Astrocyte (in vitro differentiated cells and primary cell): ENCODE measurements around the gene TSPAN2. TPM values are rescaled to one million over a fixed set of nuclear protein-coding genes. Genes with fewer than 3 reads are reported as not detected.

Experiments used
- DNase-seq: peaks from one replicate; pipeline ENCODE4 v3.0.0-alpha.2; 2010; ENCODE audit warnings: low read depth
- FAIRE-seq: peaks from 2 replicates; lab custom pipeline; 2011; peaks lifted over from hg19 to GRCh38; lab: Jason Lieb, UNC
- H2AFZ ChIP-seq: 2 replicates; pipeline ENCODE4 v1.6.0; 2012; ENCODE audit warnings: low read depth, low read length, inconsistent platforms
- H3K27ac ChIP-seq: 2 replicates; pipeline ENCODE4 v1.5.1; 2011; ENCODE audit warnings: low read depth, low read length, inconsistent platforms
- H3K27me3 ChIP-seq: 2 replicates; pipeline ENCODE4 v1.6.0; 2011; ENCODE audit warnings: low read length, inconsistent platforms; ENCODE audit not compliant: insufficient read depth
- H3K36me3 ChIP-seq: 2 replicates; pipeline ENCODE4 v1.5.1; 2011; ENCODE audit warnings: low read length, inconsistent platforms; ENCODE audit not compliant: insufficient read depth
- H3K4me1 ChIP-seq: 2 replicates; pipeline ENCODE4 v1.5.1; 2011; ENCODE audit warnings: low read length, inconsistent platforms; ENCODE audit not compliant: insufficient read depth
- H3K4me2 ChIP-seq: 2 replicates; pipeline ENCODE4 v1.6.0; 2012; ENCODE audit warnings: low read length, inconsistent platforms
- H3K4me3 ChIP-seq: 2 replicates; pipeline ENCODE4 v1.5.1; 2011; ENCODE audit warnings: low read depth, mild to moderate bottlenecking, low read length, inconsistent platforms; ENCODE audit not compliant: insufficient read depth
- H3K79me2 ChIP-seq: 2 replicates; pipeline ENCODE4 v1.6.0; 2012; ENCODE audit warnings: mild to moderate bottlenecking, low read length, inconsistent platforms; ENCODE audit not compliant: insufficient read depth
- H3K9ac ChIP-seq: 2 replicates; pipeline ENCODE4 v1.6.0; 2012; ENCODE audit warnings: mild to moderate bottlenecking, low read length, inconsistent platforms
- H3K9me3 ChIP-seq: 2 replicates; pipeline ENCODE4 v1.5.1; 2012; ENCODE audit warnings: low read depth, mild to moderate bottlenecking, low read length, inconsistent platforms; ENCODE audit not compliant: insufficient read depth
- H4K20me1 ChIP-seq: 2 replicates; pipeline ENCODE4 v1.6.0; 2012; ENCODE audit warnings: low read length, inconsistent platforms; ENCODE audit not compliant: insufficient read depth
- H3K27ac Mint-ChIP-seq: one replicate; pipeline ENCODE4 v1.8.0; 2021; ENCODE audit warnings: mild to moderate bottlenecking, mixed read lengths; ENCODE audit not compliant: unreplicated experiment
- H3K27me3 Mint-ChIP-seq: one replicate; pipeline ENCODE4 v1.8.0; 2021; ENCODE audit warnings: low read depth, mixed read lengths; ENCODE audit not compliant: unreplicated experiment
- H3K36me3 Mint-ChIP-seq: one replicate; pipeline ENCODE4 v1.8.0; 2021; ENCODE audit warnings: low read depth, mixed read lengths; ENCODE audit not compliant: unreplicated experiment
- H3K4me1 Mint-ChIP-seq: one replicate; pipeline ENCODE4 v1.8.0; 2021; ENCODE audit warnings: low read depth, mixed read lengths; ENCODE audit not compliant: unreplicated experiment
- H3K4me3 Mint-ChIP-seq: one replicate; pipeline ENCODE4 v1.8.0; 2021; ENCODE audit warnings: mild to moderate bottlenecking, moderate library complexity, mixed read lengths; ENCODE audit not compliant: unreplicated experiment
- H3K9me3 Mint-ChIP-seq: one replicate; pipeline ENCODE4 v1.8.0; 2021; ENCODE audit warnings: mild to moderate bottlenecking, mixed read lengths; ENCODE audit not compliant: unreplicated experiment
- CTCF ChIP-seq: IDR thresholded peaks from 2 replicates; pipeline ENCODE4 v1.5.1; 2011; ENCODE audit warnings: low read depth, mild to moderate bottlenecking, inconsistent platforms, low read length, moderate library complexity; ENCODE audit not compliant: insufficient read depth
- EZH2 ChIP-seq: IDR thresholded peaks from 2 replicates; pipeline ENCODE4 v1.6.1; 2012; ENCODE audit warnings: mild to moderate bottlenecking, low read length, inconsistent platforms; ENCODE audit not compliant: insufficient read depth
- total RNA-seq: library from RNA; stranded (reverse); gene quantifications from 2 replicates; pipeline ENCODE4 v1.2.1, GENCODE V29; 2021

The TSPAN2 gene
- total RNA-seq, 1 donor from 2014 or later: 23.7 TPM

DNA sequence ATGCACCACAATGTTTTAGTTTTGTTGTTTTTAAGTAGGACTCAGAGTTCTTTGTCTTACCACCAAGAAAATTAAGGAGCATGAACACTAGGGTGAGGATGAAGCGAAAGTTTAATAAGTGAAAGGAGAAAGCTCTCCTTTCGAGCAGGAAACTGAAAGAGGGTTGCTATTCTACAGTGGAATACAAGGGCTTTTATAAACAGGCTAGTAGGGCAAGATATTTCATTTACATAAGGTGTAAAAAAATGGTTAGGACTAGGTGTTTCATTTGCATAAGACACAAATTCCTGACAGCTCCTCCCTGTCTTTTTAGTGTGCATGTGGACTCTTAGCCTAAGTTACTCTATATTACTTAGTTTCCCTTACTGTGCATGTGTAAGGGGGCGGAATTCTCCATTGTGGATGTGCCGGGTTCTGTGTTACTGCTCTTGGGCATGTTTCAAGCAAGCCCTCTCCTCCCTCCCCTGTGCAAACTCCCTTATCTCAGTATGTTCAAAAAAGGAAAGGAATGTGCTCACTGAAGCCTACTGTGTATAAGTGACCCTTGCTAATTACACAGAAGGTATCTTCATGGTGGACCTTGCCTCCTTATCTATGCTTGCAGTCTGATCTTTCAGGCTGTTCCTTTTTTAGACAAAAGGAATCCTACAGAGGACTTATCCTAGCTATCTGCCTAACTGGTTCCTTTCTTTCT lies 52.3 kb downstream of the TSPAN2 start:
- no peaks in the 10 kb centered on the region for H3K36me3 Mint-ChIP-seq
- no peaks in the 10 kb centered on the region for H3K4me1 Mint-ChIP-seq
- Histone ChIP-seq H3K27ac (no peak overlapping the region), H3K27me3 (peaks cover 3% of the 10 kb centered on the region), H3K79me2 (no peaks in the 10 kb centered on the region), H4K20me1 (no peaks in the 10 kb centered on the region), H2AFZ (no peak overlapping the region), H3K4me2 (no peak overlapping the region), H3K4me3 (no peak overlapping the region), H3K36me3 (no peaks in the 10 kb centered on the region), H3K4me1 (peaks cover 4% of the 10 kb centered on the region), H3K9me3 (no peaks in the 10 kb centered on the region), H3K9ac (no peak overlapping the region)
- H3K9me3 Mint-ChIP-seq: no peaks in the 10 kb centered on the region
- no peak for DNase-seq
- H3K4me3 Mint-ChIP-seq: no peak overlapping the region
- H3K27me3 Mint-ChIP-seq: no peaks in the 10 kb centered on the region
- FAIRE-seq: no peak
- TF ChIP-seq CTCF: no peak
- no peak for TF ChIP-seq EZH2
- no peak overlapping the region for H3K27ac Mint-ChIP-seq

DNA sequence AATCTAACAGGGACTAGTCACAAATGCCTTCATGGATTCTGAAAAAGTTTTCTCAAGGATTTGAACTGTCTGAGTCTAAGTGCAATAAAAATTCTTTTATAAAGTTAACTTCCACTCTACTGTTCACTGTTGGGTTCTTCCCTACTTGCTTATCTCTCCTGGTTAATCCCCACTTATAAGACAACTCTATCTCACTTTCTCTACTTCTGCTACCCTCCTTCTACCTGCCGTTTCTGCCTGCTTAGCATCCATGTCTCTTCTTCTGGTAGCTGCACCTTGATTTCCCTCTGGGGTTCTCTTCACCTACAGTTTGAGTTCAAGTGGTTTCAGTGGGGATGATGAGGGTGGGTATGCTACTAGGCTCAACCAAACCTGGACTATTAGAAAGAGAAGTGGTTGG lies 53.7 kb downstream of the TSPAN2 start:
- H3K36me3 Mint-ChIP-seq: no peaks in the 10 kb centered on the region
- Histone ChIP-seq H3K4me2 (no peak overlapping the region), H3K4me1 (peaks cover 4% of the 10 kb centered on the region), H3K79me2 (no peaks in the 10 kb centered on the region), H3K36me3 (no peaks in the 10 kb centered on the region), H3K27me3 (peaks cover 3% of the 10 kb centered on the region), H3K4me3 (no peak overlapping the region), H4K20me1 (no peaks in the 10 kb centered on the region), H3K9ac (no peak overlapping the region), H2AFZ (no peak overlapping the region), H3K27ac (no peak overlapping the region), H3K9me3 (no peaks in the 10 kb centered on the region)
- H3K4me3 Mint-ChIP-seq: no peak overlapping the region
- no peaks in the 10 kb centered on the region for H3K4me1 Mint-ChIP-seq
- FAIRE-seq (no peak), DNase-seq (no peak)
- TF ChIP-seq EZH2: no peak
- TF ChIP-seq CTCF: no peak
- no peak overlapping the region for H3K27ac Mint-ChIP-seq
- H3K9me3 Mint-ChIP-seq: no peaks in the 10 kb centered on the region
- no peaks in the 10 kb centered on the region for H3K27me3 Mint-ChIP-seq

DNA sequence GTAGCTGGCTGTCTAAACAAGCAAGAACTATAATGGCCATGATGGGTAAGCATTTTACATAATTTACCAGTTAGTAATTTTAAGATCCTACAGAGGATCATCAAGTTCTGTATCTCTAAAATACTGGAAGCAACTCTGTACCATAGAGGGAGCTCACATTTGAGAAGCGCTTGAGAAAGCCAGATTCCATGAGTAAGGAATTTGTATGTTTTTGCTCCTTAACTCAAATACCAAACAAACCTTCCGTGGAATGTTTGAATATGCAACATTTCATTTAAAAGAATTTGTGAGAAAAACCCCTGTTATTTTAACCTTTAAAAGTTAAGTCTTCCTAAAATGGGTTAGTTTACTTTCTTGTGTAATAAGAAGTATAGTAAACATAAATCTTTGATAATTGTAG lies 57.7 kb downstream of the TSPAN2 start:
- H3K27ac Mint-ChIP-seq: no peak overlapping the region
- TF ChIP-seq EZH2 (no peak), CTCF (no peak)
- H3K36me3 ChIP-seq: no peaks in the 10 kb centered on the region
- no peaks in the 10 kb centered on the region for H3K4me1 Mint-ChIP-seq
- H3K36me3 Mint-ChIP-seq: no peaks in the 10 kb centered on the region
- no peak for FAIRE-seq
- DNase-seq: no peak
- no peak overlapping the region for H3K9ac ChIP-seq
- no peaks in the 10 kb centered on the region for H3K79me2 ChIP-seq
- H3K9me3 Mint-ChIP-seq: no peaks in the 10 kb centered on the region
- H3K4me2 ChIP-seq: no peak overlapping the region
- H3K9me3 ChIP-seq: no peaks in the 10 kb centered on the region
- H3K27me3 ChIP-seq: peaks cover 7% of the 10 kb centered on the region
- no peaks in the 10 kb centered on the region for H4K20me1 ChIP-seq
- no peaks in the 10 kb centered on the region for H3K27me3 Mint-ChIP-seq
- no peak overlapping the region for H3K4me3 ChIP-seq
- no peaks in the 10 kb centered on the region for H3K4me1 ChIP-seq
- no peak overlapping the region for H3K4me3 Mint-ChIP-seq
- no peak overlapping the region for H2AFZ ChIP-seq
- H3K27ac ChIP-seq: no peak overlapping the region
